ENCODE data around the gene NOP10. TPM values are rescaled to one million over a fixed set of nuclear protein-coding genes. Genes with fewer than 3 reads are reported as not detected.
"Not testable (repeated sequence)": the region's sequence is repeated elsewhere in the genome, so short reads cannot be mapped to it uniquely, and the experiment has no call there.

The NOP10 gene
- 257 and 288 TPM in 2 replicates for total RNA-seq (2014; rRNA removed; shearing (Covaris generic))

DNA sequence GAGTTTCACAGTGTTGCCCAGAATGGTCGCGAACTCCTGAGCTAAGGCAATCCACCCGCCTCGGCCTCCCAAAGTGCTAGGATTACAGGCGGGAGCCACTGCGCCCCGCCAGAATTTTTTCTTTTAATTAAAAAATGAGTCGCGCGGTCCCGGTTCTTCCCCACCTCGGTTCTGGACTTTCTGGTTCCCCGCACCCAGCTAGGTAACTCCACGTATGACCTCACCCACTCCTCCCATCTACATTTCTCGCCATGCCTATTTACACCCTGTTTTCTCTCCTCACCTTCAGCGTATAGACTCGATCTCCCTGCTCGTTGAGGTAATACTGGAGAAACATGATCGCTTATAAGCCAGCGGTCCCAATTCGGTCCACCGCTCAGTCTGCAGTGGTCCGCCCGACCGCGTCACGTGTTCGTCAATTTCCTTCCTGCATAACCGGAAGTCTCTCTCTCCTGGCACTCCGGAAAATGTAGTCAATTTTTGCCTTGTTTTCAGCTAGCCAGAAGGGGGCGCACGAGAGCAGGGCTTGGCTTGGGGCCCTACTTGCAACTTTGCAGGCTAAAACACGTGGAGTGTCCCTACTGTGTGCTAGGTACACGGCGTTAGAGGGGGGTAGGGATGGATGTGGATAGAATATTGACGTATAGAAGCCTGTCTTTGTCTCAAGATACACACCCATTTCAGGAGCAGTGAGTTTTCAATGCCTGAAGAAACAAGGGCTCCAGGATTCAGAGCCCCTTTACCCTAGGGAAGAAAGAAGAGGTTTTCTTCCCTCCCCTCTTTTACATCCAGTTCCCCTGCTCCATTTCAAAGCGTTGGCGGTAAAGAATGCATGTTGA is at the start of gene NOP10, which contains the start of gene NUTM1:
TSS of gene NOP10 (minus strand) at position 400 of the 839 bp plus-strand sequence. CDS start at position 337, 63 bp downstream.
TSS of gene NUTM1 (plus strand) at position 579 of the 839 bp plus-strand sequence. CDS start 382 bp downstream, outside the sequence.
- Histone ChIP-seq H3K36me3 (peaks cover 22% of the 10 kb centered on the region), H3K4me1 (no peaks in the 10 kb centered on the region), H3K27ac (peak within 1 kb of the TSS; percentile 80), H3K27me3 (no peaks in the 10 kb centered on the region), H3K9me3 (replicated peaks) (no peaks in the 10 kb centered on the region), H3K4me3 (peak within 1 kb of the TSS; percentile 76)
- peak; percentile 91 to 95 for DNase-seq

DNA sequence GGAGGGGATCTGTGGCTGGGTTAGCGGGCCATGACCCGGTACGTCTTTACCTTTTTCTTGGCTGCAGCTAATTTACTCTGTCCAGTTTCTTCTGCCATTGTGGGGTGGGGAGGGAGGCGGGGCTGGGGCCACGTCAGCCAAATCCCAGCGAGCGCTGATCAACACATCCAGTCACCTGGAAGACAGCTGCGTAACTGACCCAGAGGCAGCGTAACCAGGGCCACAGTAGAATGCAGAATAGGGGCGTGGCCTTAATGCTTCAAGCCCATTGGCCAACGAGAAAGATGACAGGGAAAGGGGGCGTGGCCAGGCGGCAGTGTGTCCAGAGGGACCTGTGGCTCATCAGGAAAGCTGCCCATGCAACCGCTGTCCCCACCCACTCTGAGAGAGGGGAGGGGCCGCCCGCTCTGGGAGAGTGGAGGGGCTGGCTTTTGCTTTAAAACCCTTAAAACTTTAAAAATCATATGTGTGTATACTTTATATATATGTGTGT is 46.7 kb upstream of the NOP10 start:
- not testable (repeated sequence) for H3K4me1 ChIP-seq; H3K36me3 ChIP-seq; DNase-seq; H3K27me3 ChIP-seq; H3K9me3 ChIP-seq (replicated peaks); H3K27ac ChIP-seq; H3K4me3 ChIP-seq

DNA sequence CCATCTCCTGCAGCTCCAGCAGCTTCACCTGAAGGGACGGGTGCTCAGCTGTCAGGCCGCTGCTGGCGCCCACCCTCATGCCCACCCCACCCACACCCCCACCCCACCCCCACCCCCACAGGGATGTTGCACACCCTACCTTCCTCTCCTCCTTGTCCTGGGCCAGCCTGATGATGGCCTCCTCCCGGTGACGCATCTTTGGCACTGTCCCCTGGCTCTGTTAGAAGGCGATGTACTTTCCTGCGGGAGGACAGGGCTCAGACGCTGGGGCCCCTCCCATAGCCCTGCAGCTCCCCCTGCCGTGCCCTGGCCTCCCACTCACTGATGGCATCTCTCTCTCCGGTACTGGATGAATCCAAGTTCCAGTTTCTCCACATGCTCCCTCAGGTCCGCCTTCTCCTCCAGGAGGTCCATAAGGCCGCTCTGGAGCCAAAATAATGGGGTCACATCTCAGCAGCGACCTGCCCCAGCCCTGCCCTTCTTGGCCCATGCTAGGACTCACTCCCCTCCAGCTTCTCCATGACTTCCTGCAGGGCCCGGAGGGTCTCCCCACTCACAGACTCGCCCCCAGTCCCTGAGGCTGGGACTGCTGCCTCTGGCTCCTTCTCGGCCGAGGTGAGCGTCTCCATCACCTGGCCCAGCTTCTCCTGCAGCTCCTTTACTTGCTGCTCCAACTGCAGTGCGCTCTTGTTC is 39.0 kb upstream of the NOP10 start:
- not testable (repeated sequence) for H3K4me1 ChIP-seq

DNA sequence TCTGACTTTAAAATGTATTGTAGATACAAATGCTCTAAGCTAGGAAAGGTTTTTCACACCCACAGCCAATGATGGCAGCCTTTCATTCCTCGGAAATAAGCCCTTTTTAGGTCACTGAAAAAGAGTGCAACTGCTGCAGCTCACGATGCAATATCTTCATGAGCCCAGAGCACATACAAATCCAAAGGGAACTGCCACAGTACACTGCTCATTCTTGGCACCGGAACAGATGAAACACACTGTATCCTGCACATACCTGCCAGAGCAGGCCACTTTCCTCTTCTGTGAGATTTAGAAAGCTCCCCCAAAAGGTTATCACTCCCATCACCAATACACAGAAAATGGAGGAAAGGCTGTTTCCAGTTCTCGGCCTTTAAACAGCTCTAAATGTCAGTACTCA is 37.6 kb upstream of the NOP10 start:
- not testable (repeated sequence) for H3K27ac ChIP-seq, DNase-seq, H3K4me1 ChIP-seq

More for the DNA sequence above, 39.0 kb upstream of the NOP10 start:
- H3K27me3 ChIP-seq; H3K36me3 ChIP-seq; H3K9me3 ChIP-seq (replicated peaks); H3K27ac ChIP-seq; H3K4me3 ChIP-seq; DNase-seq: not testable (repeated sequence)

DNA sequence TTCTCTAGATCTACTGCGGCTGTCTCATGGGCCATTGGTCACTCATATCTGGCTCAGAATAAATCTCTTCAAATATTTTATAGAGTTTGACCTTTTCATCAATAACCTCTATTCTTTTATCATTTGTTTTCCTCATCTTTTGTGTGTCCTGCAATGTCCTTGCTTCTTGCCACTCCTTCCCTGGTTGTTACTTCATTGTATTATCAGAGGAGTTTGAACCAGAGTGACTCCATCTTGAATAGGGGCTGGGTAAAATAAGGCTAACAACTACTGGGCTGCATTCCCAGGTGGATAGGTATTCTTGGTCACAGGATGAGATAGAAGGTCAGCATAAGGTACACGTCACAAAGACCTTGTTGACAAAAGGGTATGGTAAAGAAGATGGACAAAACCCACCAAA is 33.9 kb upstream of the NOP10 start:
- Histone ChIP-seq H3K4me3 (no peak overlapping the region), H3K4me1 (no peaks in the 10 kb centered on the region), H3K9me3 (replicated peaks) (no peaks in the 10 kb centered on the region), H3K27me3 (no peaks in the 10 kb centered on the region), H3K36me3 (no peaks in the 10 kb centered on the region), H3K27ac (no peak overlapping the region)
- no peak for DNase-seq

More for the DNA sequence above, 37.6 kb upstream of the NOP10 start:
- H3K4me3 ChIP-seq; H3K27me3 ChIP-seq; H3K9me3 ChIP-seq (replicated peaks); H3K36me3 ChIP-seq: not testable (repeated sequence)

DNA sequence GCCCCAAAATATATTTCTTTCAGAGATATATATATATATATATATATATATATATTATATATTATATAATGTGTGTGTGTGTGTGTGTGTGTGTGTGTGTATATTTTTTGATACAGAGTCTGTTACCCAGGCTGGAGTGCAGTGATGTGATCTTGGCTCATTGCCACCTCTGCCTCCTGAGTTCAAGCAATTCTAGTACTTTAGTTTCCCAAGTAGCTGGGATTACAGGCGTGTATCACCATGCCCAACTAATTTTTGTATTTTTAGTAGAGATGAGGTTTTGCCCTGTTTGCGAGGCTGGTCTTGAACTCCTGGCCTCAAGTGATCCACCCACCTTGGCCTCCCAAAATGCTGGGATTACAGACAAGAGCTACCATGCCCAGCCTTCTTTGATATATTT is 32.6 kb upstream of the NOP10 start:
- not testable (repeated sequence) for DNase-seq; H3K4me1 ChIP-seq; H3K27me3 ChIP-seq; H3K4me3 ChIP-seq; H3K27ac ChIP-seq; H3K36me3 ChIP-seq; H3K9me3 ChIP-seq (replicated peaks)

DNA sequence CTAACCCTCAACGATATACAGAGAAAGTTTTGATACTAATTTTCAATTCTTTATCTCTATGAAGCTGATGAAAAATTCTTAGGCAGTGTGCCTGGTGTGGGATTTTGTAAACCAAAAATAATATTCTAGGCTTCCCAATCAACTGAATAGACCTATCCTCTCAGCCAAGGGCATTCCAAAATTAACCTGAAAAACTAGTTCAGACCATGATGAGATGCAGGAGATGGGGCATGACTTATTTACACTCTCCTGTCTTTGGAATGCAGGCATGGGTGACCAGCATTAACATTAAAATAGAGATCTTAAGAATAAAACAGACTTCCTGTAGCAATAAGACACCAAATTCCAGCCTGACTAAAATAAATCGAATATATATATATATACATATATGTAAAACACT is 31.9 kb upstream of the NOP10 start:
- no peak overlapping the region for H3K27ac ChIP-seq
- no peaks in the 10 kb centered on the region for H3K36me3 ChIP-seq
- DNase-seq = no peak
- H3K9me3 ChIP-seq (replicated peaks) = no peaks in the 10 kb centered on the region
- no peak overlapping the region for H3K4me3 ChIP-seq
- no peaks in the 10 kb centered on the region for H3K4me1 ChIP-seq
- H3K27me3 ChIP-seq = no peaks in the 10 kb centered on the region

DNA sequence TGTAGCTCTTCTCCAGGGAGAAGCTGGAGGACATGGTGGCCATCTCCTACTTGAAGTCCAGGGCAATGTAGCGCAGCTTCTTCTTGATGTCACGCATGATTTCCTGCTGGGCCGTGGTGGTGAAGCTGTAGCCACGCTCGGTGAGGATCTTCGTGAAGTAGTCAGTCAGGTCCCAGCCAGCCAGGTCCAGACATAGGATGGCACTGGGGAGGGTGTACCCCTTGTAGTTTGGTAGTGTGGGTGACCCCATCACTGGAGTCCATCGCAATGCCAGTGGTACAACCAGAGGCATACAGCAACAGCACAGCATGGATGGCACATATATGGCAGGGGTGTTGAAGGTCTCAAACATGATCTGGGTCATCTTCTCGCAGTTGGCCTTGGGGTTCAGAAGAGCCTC is 31.0 kb upstream of the NOP10 start:
- Histone ChIP-seq H3K4me1 (no peaks in the 10 kb centered on the region), H3K4me3 (no peak overlapping the region), H3K9me3 (replicated peaks) (no peaks in the 10 kb centered on the region), H3K36me3 (no peaks in the 10 kb centered on the region), H3K27me3 (no peaks in the 10 kb centered on the region), H3K27ac (no peak overlapping the region)
- DNase-seq = no peak

DNA sequence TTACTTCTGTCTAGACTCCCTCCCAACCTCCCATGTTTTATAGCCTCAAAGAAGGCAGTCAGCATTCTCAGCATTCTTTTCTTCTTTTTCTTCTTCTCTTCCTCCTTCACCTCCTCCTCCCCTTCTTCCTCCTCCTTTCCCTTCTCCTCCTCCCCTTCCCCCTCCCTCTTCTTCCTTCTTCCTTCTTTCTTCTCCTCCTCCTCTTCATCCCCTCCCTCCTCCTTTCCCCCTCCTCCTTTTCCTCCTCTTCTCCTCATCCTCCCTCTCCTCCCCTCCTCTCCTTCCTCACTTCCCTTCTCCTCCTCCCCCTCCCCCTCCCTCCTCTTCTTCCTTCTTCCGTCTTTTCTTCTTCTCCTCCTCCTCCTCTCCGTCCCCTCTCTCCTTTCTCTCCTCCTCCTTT is 27.7 kb upstream of the NOP10 start:
- Histone ChIP-seq H3K36me3 (no peaks in the 10 kb centered on the region), H3K4me3 (no peak overlapping the region), H3K27ac (no peak overlapping the region), H3K9me3 (replicated peaks) (no peaks in the 10 kb centered on the region), H3K4me1 (peaks cover 4% of the 10 kb centered on the region; the same call in 1 of the 2 replicates), H3K27me3 (no peaks in the 10 kb centered on the region)
- DNase-seq = no peak

DNA sequence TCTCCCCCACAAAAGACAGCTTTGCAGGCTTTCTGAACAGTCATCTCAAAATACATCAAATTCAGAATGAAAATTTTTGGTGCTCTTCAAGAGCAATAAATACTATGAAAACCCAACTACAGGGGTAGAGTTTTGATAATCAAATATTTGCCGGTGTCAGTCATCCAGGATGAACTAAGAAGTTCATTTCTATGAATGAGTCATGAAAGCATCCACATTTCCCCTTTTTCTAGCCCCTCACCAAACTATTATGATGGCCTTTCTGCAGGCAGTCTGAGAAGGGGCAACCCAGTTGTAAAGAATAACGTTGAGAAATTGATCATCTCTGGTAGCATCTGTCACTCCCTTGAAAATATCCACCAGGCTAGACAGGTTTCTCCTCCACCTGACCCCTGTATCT is 27.2 kb upstream of the NOP10 start:
- H3K27me3 ChIP-seq = no peaks in the 10 kb centered on the region
- peaks cover 6% of the 10 kb centered on the region; the same call in 1 of the 2 replicates for H3K4me1 ChIP-seq
- no peaks in the 10 kb centered on the region for H3K9me3 ChIP-seq (replicated peaks)
- no peak overlapping the region for H3K4me3 ChIP-seq
- H3K36me3 ChIP-seq = peaks cover 3% of the 10 kb centered on the region; the same call in 1 of the 2 replicates
- no peak for DNase-seq
- no peak overlapping the region for H3K27ac ChIP-seq

DNA sequence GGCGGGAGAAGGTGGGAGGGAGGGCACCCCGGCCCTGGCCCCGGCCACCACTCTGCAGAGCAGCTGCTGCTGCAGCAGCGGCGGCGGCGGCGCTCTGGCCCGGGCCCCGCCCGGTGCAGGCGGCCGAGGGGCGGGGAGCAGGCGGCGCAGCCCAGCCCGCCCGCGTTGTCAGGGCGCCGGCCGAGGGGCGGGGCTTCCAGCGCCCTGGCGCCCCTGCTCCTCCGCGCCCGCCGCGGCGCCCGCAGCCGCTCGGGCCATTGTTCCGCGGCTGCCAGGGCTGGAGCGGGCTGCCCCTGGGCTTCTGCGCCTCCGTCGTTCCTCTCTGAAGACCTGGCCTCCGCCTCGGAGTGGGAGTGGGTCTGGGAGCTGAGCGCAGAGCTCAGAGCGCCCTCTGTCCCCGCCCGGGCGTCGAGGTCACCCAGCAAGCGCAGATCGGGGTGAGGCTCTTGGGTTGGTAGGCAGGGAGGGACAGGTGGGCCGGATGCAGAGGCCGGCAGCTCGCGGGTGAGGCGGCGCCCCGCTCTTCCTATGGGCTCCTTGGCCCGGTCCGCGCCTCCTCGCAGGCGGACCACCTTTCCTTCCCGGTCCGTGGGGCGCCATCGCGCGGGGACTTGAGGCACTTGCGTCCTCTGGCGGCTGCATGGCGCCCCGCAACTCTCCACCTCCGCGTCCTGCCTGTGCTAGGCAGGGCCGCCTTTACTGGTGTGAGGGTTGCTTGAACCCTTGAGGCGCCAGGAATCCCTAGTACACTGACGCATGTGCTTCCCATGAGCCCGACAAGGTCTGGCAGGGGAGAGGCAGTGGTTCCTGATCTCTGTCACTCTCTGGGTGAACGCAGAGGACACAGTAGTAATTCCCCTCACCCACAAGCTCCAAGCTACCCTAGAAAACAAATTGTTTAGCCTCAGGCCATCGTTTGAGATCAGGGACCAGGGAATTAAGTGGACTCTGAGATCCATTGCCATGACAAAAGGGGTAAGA is 24.5 kb upstream of the NOP10 start, which contains the start of gene LPCAT4:
TSS of gene LPCAT4 (minus strand) at position 96 of the 981 bp plus-strand sequence. CDS start 96 bp downstream, outside the sequence.
- Histone ChIP-seq H3K4me1 (peaks cover 6% of the 10 kb centered on the region; the same call in 1 of the 2 replicates), H3K27me3 (no peaks in the 10 kb centered on the region), H3K27ac (peak within 1 kb of the TSS; percentile 92), H3K4me3 (peak within 1 kb of the TSS; percentile 84), H3K9me3 (replicated peaks) (no peaks in the 10 kb centered on the region), H3K36me3 (peaks cover 7% of the 10 kb centered on the region)
- DNase-seq = peak; percentile 89 to 91

DNA sequence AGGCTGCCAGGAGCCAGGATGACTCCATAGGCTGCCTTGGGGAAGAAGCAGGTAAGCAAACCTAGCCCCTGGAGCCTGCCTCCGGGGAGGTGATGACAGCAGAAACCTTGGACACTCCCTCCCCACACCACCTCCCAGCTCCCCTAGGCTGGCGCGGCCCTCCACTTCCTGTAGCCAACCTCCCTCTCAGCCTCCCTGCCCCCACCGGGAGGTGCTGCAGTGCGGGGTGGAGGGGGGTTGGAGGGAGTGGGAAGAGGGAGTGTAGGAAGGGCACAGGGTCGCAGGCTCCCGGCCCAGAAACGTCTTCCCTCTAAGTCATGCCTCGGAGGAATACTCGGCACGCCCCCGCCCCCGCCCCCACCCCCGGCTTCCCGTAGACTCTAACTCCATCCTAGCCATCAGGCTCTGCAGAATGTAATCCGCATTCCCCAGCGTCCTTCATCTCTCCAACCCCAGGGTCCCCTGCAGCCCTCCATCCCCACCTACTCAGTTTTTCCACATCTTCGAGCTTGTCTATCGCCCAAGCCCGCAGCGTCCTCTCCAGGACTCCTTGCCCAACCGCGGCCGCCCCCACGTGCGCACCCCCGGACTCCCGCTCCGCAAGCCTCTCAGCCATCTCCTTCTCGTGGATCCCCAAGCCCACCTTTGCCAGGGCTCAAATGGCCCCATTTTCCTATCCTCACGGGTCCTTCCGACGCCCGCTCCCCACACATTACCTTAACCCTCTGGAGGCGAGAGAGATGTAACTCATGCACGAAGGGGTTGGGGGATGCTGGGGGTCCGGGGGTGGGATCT is 23.5 kb upstream of the NOP10 start:
- H3K27ac ChIP-seq = peak overlapping the region; percentile 80
- H3K4me1 ChIP-seq = peaks cover 6% of the 10 kb centered on the region; the same call in 1 of the 2 replicates
- H3K4me3 ChIP-seq = peak overlapping the region; percentile 84
- H3K27me3 ChIP-seq = no peaks in the 10 kb centered on the region
- DNase-seq = peak; percentile 73 to 75
- no peaks in the 10 kb centered on the region for H3K9me3 ChIP-seq (replicated peaks)
- H3K36me3 ChIP-seq = peaks cover 7% of the 10 kb centered on the region

DNA sequence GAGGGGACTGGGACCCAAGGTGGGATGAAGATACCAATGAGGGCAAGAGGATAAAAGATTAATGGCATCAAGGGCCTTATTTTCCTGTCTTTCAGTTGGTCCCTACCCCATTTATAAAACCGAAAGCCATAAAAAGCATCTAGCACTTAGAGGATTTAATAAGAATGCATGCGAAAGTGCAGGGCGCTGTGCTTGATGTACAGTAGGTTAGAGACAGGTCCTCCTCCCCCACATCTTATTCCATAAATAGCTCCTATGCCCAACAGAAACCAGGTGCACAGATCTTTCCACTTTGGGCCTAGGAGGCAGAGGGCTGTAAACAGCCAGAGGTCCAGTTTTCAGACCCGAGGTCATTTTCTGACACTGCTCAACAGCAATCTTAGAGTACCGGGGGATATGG is 22.9 kb upstream of the NOP10 start:
- peaks cover 7% of the 10 kb centered on the region for H3K36me3 ChIP-seq
- H3K4me3 ChIP-seq = peak overlapping the region; percentile 84
- H3K4me1 ChIP-seq = peaks cover 6% of the 10 kb centered on the region; the same call in 1 of the 2 replicates
- H3K9me3 ChIP-seq (replicated peaks) = no peaks in the 10 kb centered on the region
- no peaks in the 10 kb centered on the region for H3K27me3 ChIP-seq
- H3K27ac ChIP-seq = no peak overlapping the region
- DNase-seq = no peak
